Stimulated activated naive CD4-positive, alpha-beta T cell (primary cell): ENCODE results near the gene CHORDC1.
A peak's percentile ranks its signal among the peaks of the same experiment; 100 is the strongest.
"Not testable (repeated sequence)": the region's sequence is repeated elsewhere in the genome, so short reads cannot be mapped to it uniquely, and the experiment has no call there.

Source experiments
- DNase-seq, 6 experiments: peaks; one replicate each; lab custom pipeline; 2025; lab: John Stamatoyannopoulos, UW

CHORDC1 gene

GRCh38 chr11:90222459-90223247, at the start of gene CHORDC1:
Gene CHORDC1 (minus strand): TSS chr11:90223049. CDS start chr11:90222954, 95 bp downstream.
- DNase-seq, result peak; percentile 80 to 89 (median 84)

- DNase-seq, result no peak
Observed at GRCh38 chr11:90257158-90257525, 34.3 kb upstream of the CHORDC1 start.

- no peak for DNase-seq
Observed at GRCh38 chr11:90256404-90257157, 33.7 kb upstream of the CHORDC1 start.

GRCh38 chr11:90254065-90254464, 31.2 kb upstream of the CHORDC1 start:
- DNase-seq, result no peak

GRCh38 chr11:90252053-90252452, 29.2 kb upstream of the CHORDC1 start:
- no peak for DNase-seq

- no peak for DNase-seq
Observed at GRCh38 chr11:90251599-90251998, 28.8 kb upstream of the CHORDC1 start.

GRCh38 chr11:90250970-90251369, 28.1 kb upstream of the CHORDC1 start:
- no peak for DNase-seq

GRCh38 chr11:90246468-90246867, 23.6 kb upstream of the CHORDC1 start:
- no peak for DNase-seq

- no peak for DNase-seq
Observed at GRCh38 chr11:90243534-90243933, 20.7 kb upstream of the CHORDC1 start.

- DNase-seq, result no peak
Observed at GRCh38 chr11:90242894-90243416, 20.1 kb upstream of the CHORDC1 start.

GRCh38 chr11:90241414-90241813, 18.6 kb upstream of the CHORDC1 start:
- no peak for DNase-seq

- DNase-seq, result not testable (repeated sequence)
Observed at GRCh38 chr11:90239967-90240636, 17.3 kb upstream of the CHORDC1 start.

GRCh38 chr11:90237004-90237403, 14.2 kb upstream of the CHORDC1 start:
- DNase-seq, result no peak

- no peak for DNase-seq
Observed at GRCh38 chr11:90235526-90235925, 12.7 kb upstream of the CHORDC1 start.

- DNase-seq, result no peak
Observed at GRCh38 chr11:90234977-90235376, 12.1 kb upstream of the CHORDC1 start.

GRCh38 chr11:90229791-90230190, 6.9 kb upstream of the CHORDC1 start:
- DNase-seq, result no peak

- no peak for DNase-seq
Observed at GRCh38 chr11:90228056-90228455, 5.2 kb upstream of the CHORDC1 start.

GRCh38 chr11:90223248-90223585, 368 bp upstream of the CHORDC1 start:
- no peak for DNase-seq

- no peak for DNase-seq
Observed at GRCh38 chr11:90221803-90222458, 918 bp downstream of the CHORDC1 start.

GRCh38 chr11:90220391-90220790, 2.5 kb downstream of the CHORDC1 start:
- no peak for DNase-seq

GRCh38 chr11:90219438-90219837, 3.4 kb downstream of the CHORDC1 start:
- no peak for DNase-seq

GRCh38 chr11:90218606-90219005, 4.2 kb downstream of the CHORDC1 start:
- DNase-seq, result peak in 1 of 6 experiments; percentile 6
